HEK293 (cell line): Measurements from ENCODE around the gene BORCS5.

Experiments
- CTCF ChIA-PET: fragments of 350-600 bp; formaldehyde crosslinking; extraction: SDS; loops from one replicate; lab custom pipeline; 2021; ENCODE audit warnings: antibody characterized with exemption; lab: Yijun Ruan, JAX
- POLR2A ChIA-PET: fragments of 300-600 bp; formaldehyde crosslinking; extraction: SDS; loops from one replicate; lab custom pipeline; 2020; ENCODE audit warnings: antibody characterized with exemption, inconsistent platforms; lab: Yijun Ruan, JAX
- H3K27ac ChIP-seq: fragments of 200-500 bp; sonication (Bioruptor generic); 2 replicates; pipeline ENCODE4 v1.5.1; 2014; ENCODE audit warnings: low read depth, low read length, control low read depth, inconsistent platforms; ENCODE audit errors: extremely low read depth
- H3K36me3 ChIP-seq, 2 experiments: fragments of 200-500 bp in 1 of 2; sonication (Bioruptor generic) in 1 of 2; 1 replicate in 1 of 2; 2 replicates in 1 of 2; pipeline ENCODE4 v1.5.1; 2014 to 2017; ENCODE audit warnings: inconsistent platforms in 2 of 2, low read length in 2 of 2; ENCODE audit not compliant: control insufficient read depth in 2 of 2, insufficient read depth in 1 of 2
- H3K4me1 ChIP-seq: fragments of 200-500 bp; sonication (Bioruptor generic); 2 replicates; pipeline ENCODE4 v1.5.1; 2014; ENCODE audit warnings: mild to moderate bottlenecking, low read length, inconsistent platforms; ENCODE audit not compliant: control insufficient read depth, insufficient read depth
- H3K4me3 ChIP-seq: 2 replicates; pipeline ENCODE4 v1.5.1; 2011; ENCODE audit warnings: low read depth, mild to moderate bottlenecking, control low read depth, low read length, moderate library complexity
- H3K9me3 ChIP-seq: fragments of 200-500 bp; sonication (Bioruptor generic); 2 replicates; pipeline ENCODE4 v1.5.1; 2014; ENCODE audit warnings: low read depth, low read length, inconsistent platforms; ENCODE audit not compliant: control insufficient read depth, insufficient read depth
- HOXA7 ChIP-seq: sonication (generic); formaldehyde crosslinking; IDR thresholded peaks from 2 replicates; pipeline ENCODE4 v1.8.1; 2022; ENCODE audit warnings: missing genetic modification reagents, borderline replicate concordance
- INSM2 ChIP-seq: fragments of 450-650 bp; formaldehyde crosslinking; IDR thresholded peaks from 2 replicates; pipeline ENCODE4 v1.5.1; 2016; ENCODE audit warnings: missing biosample characterization, missing genetic modification characterization
- KLF10 ChIP-seq: fragments of 450-650 bp; IDR thresholded peaks from 2 replicates; pipeline ENCODE4 v1.5.1; 2018; ENCODE audit warnings: missing biosample characterization, mild to moderate bottlenecking, missing genetic modification characterization
- KLF7 ChIP-seq: fragments of 450-650 bp; formaldehyde crosslinking; IDR thresholded peaks from 2 replicates; pipeline ENCODE4 v1.5.1; 2016; ENCODE audit warnings: missing biosample characterization, missing genetic modification characterization, borderline replicate concordance
- TSHZ1 ChIP-seq: fragments of 450-650 bp; formaldehyde crosslinking; IDR thresholded peaks from 2 replicates; pipeline ENCODE4 v1.5.1; 2016; ENCODE audit warnings: missing biosample characterization, missing genetic modification characterization, borderline replicate concordance
- ZBTB10 ChIP-seq: fragments of 450-650 bp; formaldehyde crosslinking; IDR thresholded peaks from 2 replicates; pipeline ENCODE4 v1.5.1; 2016; ENCODE audit warnings: missing biosample characterization, missing genetic modification characterization
- ZIC2 ChIP-seq: fragments of 450-650 bp; formaldehyde crosslinking; IDR thresholded peaks from 2 replicates; pipeline ENCODE4 v1.5.1; 2016; ENCODE audit warnings: missing biosample characterization, missing genetic modification characterization
- ZNF140 ChIP-seq: fragments of 450-650 bp; formaldehyde crosslinking; IDR thresholded peaks from 2 replicates; pipeline ENCODE4 v1.5.1; 2016; ENCODE audit warnings: missing biosample characterization, missing genetic modification characterization
- ZNF146 ChIP-seq: fragments of 450-650 bp; formaldehyde crosslinking; IDR thresholded peaks from 2 replicates; pipeline ENCODE4 v1.5.1; 2016; ENCODE audit warnings: missing biosample characterization, missing genetic modification characterization
- ZNF302 ChIP-seq: fragments of 450-650 bp; formaldehyde crosslinking; IDR thresholded peaks from 2 replicates; pipeline ENCODE4 v1.5.1; 2016; ENCODE audit warnings: missing biosample characterization, missing genetic modification characterization, low read depth
- ZNF391 ChIP-seq: fragments of 450-650 bp; formaldehyde crosslinking; IDR thresholded peaks from 2 replicates; pipeline ENCODE4 v1.5.1; 2016; ENCODE audit warnings: low read depth, missing biosample characterization, missing genetic modification characterization, borderline replicate concordance
- ZNF530 ChIP-seq: fragments of 450-650 bp; formaldehyde crosslinking; IDR thresholded peaks from 2 replicates; pipeline ENCODE4 v1.5.1; 2016; ENCODE audit warnings: low read depth, missing biosample characterization, missing genetic modification characterization
- ZNF585B ChIP-seq: fragments of 450-650 bp; formaldehyde crosslinking; IDR thresholded peaks from 2 replicates; pipeline ENCODE4 v1.5.1; 2016; ENCODE audit warnings: missing biosample characterization, missing genetic modification characterization
- ZNF600 ChIP-seq: fragments of 450-650 bp; formaldehyde crosslinking; IDR thresholded peaks from 2 replicates; pipeline ENCODE4 v1.5.1; 2016; ENCODE audit warnings: missing biosample characterization, missing genetic modification characterization
- ZNF610 ChIP-seq: fragments of 450-650 bp; formaldehyde crosslinking; IDR thresholded peaks from 2 replicates; pipeline ENCODE4 v1.5.1; 2016; ENCODE audit warnings: missing biosample characterization, missing genetic modification characterization, borderline replicate concordance
- ZNF621 ChIP-seq: fragments of 450-650 bp; formaldehyde crosslinking; IDR thresholded peaks from 2 replicates; pipeline ENCODE4 v1.5.1; 2017; ENCODE audit warnings: missing biosample characterization, missing genetic modification characterization
- ZNF660 ChIP-seq: fragments of 450-650 bp; IDR thresholded peaks from 2 replicates; pipeline ENCODE4 v1.5.1; 2018; ENCODE audit warnings: missing biosample characterization, mild to moderate bottlenecking, missing genetic modification characterization
- ZNF76 ChIP-seq: fragments of 450-650 bp; formaldehyde crosslinking; IDR thresholded peaks from 2 replicates; pipeline ENCODE4; 2016; ENCODE audit warnings: low read depth, missing biosample characterization, missing genetic modification characterization, borderline replicate concordance
- ZNF830 ChIP-seq: fragments of 450-650 bp; IDR thresholded peaks from 2 replicates; pipeline ENCODE4 v1.5.0; 2018; ENCODE audit warnings: missing biosample characterization, missing genetic modification characterization, low read depth, mild to moderate bottlenecking, moderate library complexity
- ZXDB ChIP-seq: fragments of 450-650 bp; formaldehyde crosslinking; IDR thresholded peaks from 2 replicates; pipeline ENCODE4 v1.5.1; 2016; ENCODE audit warnings: missing biosample characterization, missing genetic modification characterization

Gene BORCS5

GRCh38 chr12:12511895-12512711 is 155.2 kb downstream of the BORCS5 start:
- CTCF ChIA-PET: no interaction called here

GRCh38 chr12:12513416-12514006 is 156.6 kb downstream of the BORCS5 start:
- H3K36me3 ChIP-seq: peaks cover 9 to 15% of the 10 kb centered on the region in 2 experiments; a peak in 2 of 3 replicates
- TF ChIP-seq ZNF76 (tag by site-specific recombination): no peak
- peak; percentile 43; the same call in 1 of the 2 replicates for TF ChIP-seq ZNF600 (tag by site-specific recombination)
- TF ChIP-seq, all 188 proteins: peak for 1
- Histone ChIP-seq H3K9me3 (no peaks in the 10 kb centered on the region), H3K4me1 (no peaks in the 10 kb centered on the region), H3K27ac (no peak overlapping the region), H3K4me3 (no peak overlapping the region)
- CTCF ChIA-PET: interaction anchor here (0.6 to 0.7 kb wide), 2 partner anchors 10 to 115 kb away, joined by 3 to 5 read pairs; no protein-coding TSS in a partner anchor
- POLR2A ChIA-PET: interaction anchor here (0.6 kb wide), 1 partner anchor 515 kb away, joined by 9 read pairs; no protein-coding TSS in a partner anchor

More at GRCh38 chr12:12511895-12512711, 155.2 kb downstream of the BORCS5 start:
- Histone ChIP-seq H3K36me3 (peaks cover 4 to 8% of the 10 kb centered on the region in 2 experiments; a peak in 2 of 3 replicates), H3K4me3 (no peak overlapping the region), H3K9me3 (no peaks in the 10 kb centered on the region), H3K27ac (no peak overlapping the region), H3K4me1 (no peaks in the 10 kb centered on the region)
- POLR2A ChIA-PET: no interaction called here
- TF ChIP-seq ZNF660 (tag by site-specific recombination) (no peak), ZIC2 (tag by site-specific recombination) (no peak), KLF10 (tag by site-specific recombination) (no peak), ZNF610 (tag by site-specific recombination) (no peak), ZXDB (tag by site-specific recombination) (no peak), HOXA7 (no peak), ZNF585B (tag by site-specific recombination) (no peak), ZNF621 (tag by site-specific recombination) (no peak), INSM2 (tag by site-specific recombination) (no peak), ZNF391 (tag by site-specific recombination) (no peak), ZNF302 (tag by site-specific recombination) (no peak), ZNF530 (tag by site-specific recombination) (no peak), ZNF140 (no peak), ZNF146 (tag by site-specific recombination) (no peak)
- TF ChIP-seq, all 188 proteins: peak for 0

- H3K36me3 ChIP-seq: peaks cover 10 to 33% of the 10 kb centered on the region in 2 experiments; a peak in 2 of 3 replicates
- H3K4me3 ChIP-seq: no peak overlapping the region
- ChIA-PET POLR2A (interaction anchor here (0.6 kb wide), 1 partner anchor 336 kb away, joined by 8 read pairs; no protein-coding TSS in a partner anchor), CTCF (interaction anchor here (0.8 kb wide), 1 partner anchor 15 kb away, joined by 3 read pairs; no protein-coding TSS in a partner anchor)
- no peak overlapping the region for H3K27ac ChIP-seq
- H3K9me3 ChIP-seq: no peaks in the 10 kb centered on the region
- H3K4me1 ChIP-seq: 0 out of 2 replicates have a peak, but pooled peaks cover 6% of the 10 kb centered on the region
- TF ChIP-seq KLF7 (tag by site-specific recombination) (no peak), ZNF830 (tag by site-specific recombination) (no peak), ZBTB10 (tag by site-specific recombination) (no peak), TSHZ1 (tag by site-specific recombination) (no peak)
These were observed 161.6 kb downstream of the BORCS5 start for GRCh38 chr12:12518464-12518845.
